ENCODE data around the gene COL13A1. TPM values are rescaled to one million over a fixed set of nuclear protein-coding genes. Genes with fewer than 3 reads are reported as not detected.

COL13A1 gene
- total and polyA plus RNA-seq, 2 experiments from 2014 or later: 57.2 to 150 TPM

- Histone ChIP-seq H3K4me1 (ENCODE audit: low read depth) (no peaks in the 10 kb centered on the region), H3K4me3 (no peak overlapping the region), H3K36me3 (peaks cover 7% of the 10 kb centered on the region), H3K27me3 (no peaks in the 10 kb centered on the region), H3K27ac (no peak overlapping the region), H3K9me3 (ENCODE audit: low read depth) (no peaks in the 10 kb centered on the region)
- no peak for TF ChIP-seq CTCF (IDR thresholded peaks at IDR 0.05; ENCODE audit: low read depth, low read length)
- no peak for DNase-seq (ENCODE audit: low read depth in 1 of 2, low spot score in 1 of 2)
These were observed 104.7 kb downstream of the COL13A1 start for GRCh38 chr10:69906425-69906824.

GRCh38 chr10:69907517-69907916 lies 105.8 kb downstream of the COL13A1 start:
- Histone ChIP-seq H3K9me3 (ENCODE audit: low read depth) (no peaks in the 10 kb centered on the region), H3K4me1 (ENCODE audit: low read depth) (no peaks in the 10 kb centered on the region), H3K4me3 (no peak overlapping the region), H3K27ac (no peak overlapping the region), H3K27me3 (no peaks in the 10 kb centered on the region), H3K36me3 (peaks cover 7% of the 10 kb centered on the region)
- TF ChIP-seq CTCF (IDR thresholded peaks at IDR 0.05; ENCODE audit: low read depth, low read length): no peak
- no peak for DNase-seq (ENCODE audit: low read depth in 1 of 2, low spot score in 1 of 2)

GRCh38 chr10:69908124-69908523 lies 106.4 kb downstream of the COL13A1 start:
- Histone ChIP-seq H3K4me1 (ENCODE audit: low read depth) (no peaks in the 10 kb centered on the region), H3K36me3 (peaks cover 4% of the 10 kb centered on the region), H3K27ac (no peak overlapping the region), H3K9me3 (ENCODE audit: low read depth) (no peaks in the 10 kb centered on the region), H3K4me3 (no peak overlapping the region), H3K27me3 (no peaks in the 10 kb centered on the region)
- no peak for DNase-seq (ENCODE audit: low read depth in 1 of 2, low spot score in 1 of 2)
- no peak for TF ChIP-seq CTCF (IDR thresholded peaks at IDR 0.05; ENCODE audit: low read depth, low read length)

GRCh38 chr10:69910561-69910960 lies 108.9 kb downstream of the COL13A1 start:
- no peak for TF ChIP-seq CTCF (IDR thresholded peaks at IDR 0.05; ENCODE audit: low read depth, low read length)
- no peaks in the 10 kb centered on the region for H3K4me1 ChIP-seq (ENCODE audit: low read depth)
- no peak overlapping the region for H3K27ac ChIP-seq
- peaks cover 4% of the 10 kb centered on the region for H3K36me3 ChIP-seq
- no peak overlapping the region for H3K4me3 ChIP-seq
- H3K9me3 ChIP-seq (ENCODE audit: low read depth): no peaks in the 10 kb centered on the region
- DNase-seq (ENCODE audit: low read depth in 1 of 2, low spot score in 1 of 2): no peak
- H3K27me3 ChIP-seq: no peaks in the 10 kb centered on the region

- TF ChIP-seq CTCF (IDR thresholded peaks at IDR 0.05; ENCODE audit: low read depth, low read length): no peak
- Histone ChIP-seq H3K27me3 (no peaks in the 10 kb centered on the region), H3K36me3 (peaks cover 4% of the 10 kb centered on the region), H3K9me3 (ENCODE audit: low read depth) (no peaks in the 10 kb centered on the region), H3K27ac (peak overlapping the region; percentile 71), H3K4me3 (no peak overlapping the region), H3K4me1 (ENCODE audit: low read depth) (no peaks in the 10 kb centered on the region)
- DNase-seq (ENCODE audit: low read depth in 1 of 2, low spot score in 1 of 2): peak in 1 of 2 donors; percentile 62
These were observed 110.2 kb downstream of the COL13A1 start for GRCh38 chr10:69911613-69912528.
